GM23248 (cell line): ENCODE data around the gene C19orf25. TPM values are rescaled to one million over a fixed set of nuclear protein-coding genes. Genes with fewer than 3 reads are reported as not detected.

Experiments used
- DNase-seq: peaks from one replicate; pipeline ENCODE4 v3.0.0-alpha.2; 2015
- H2AFZ ChIP-seq: fragments of 200-600 bp; sonication (generic); 2 replicates; pipeline ENCODE4 v1.6.1; 2016; ENCODE audit warnings: antibody characterized with exemption
- H3F3A ChIP-seq: fragments of 200-600 bp; sonication (generic); 2 replicates; pipeline ENCODE4 v1.6.1; 2016; ENCODE audit warnings: mild to moderate bottlenecking, antibody characterized with exemption, mixed run types; ENCODE audit not compliant: insufficient read depth
- H3K27ac ChIP-seq: fragments of 200-600 bp; sonication (generic); 2 replicates; pipeline ENCODE4 v1.5.1; 2016; ENCODE audit warnings: mild to moderate bottlenecking
- H3K27me3 ChIP-seq: fragments of 200-600 bp; sonication (generic); replicated peaks from 2 replicates; pipeline ENCODE4 v1.6.1; 2016; ENCODE audit warnings: mild to moderate bottlenecking; ENCODE audit not compliant: insufficient read depth
- H3K36me3 ChIP-seq: fragments of 200-600 bp; sonication (generic); 2 replicates; pipeline ENCODE4 v1.6.1; 2016; ENCODE audit warnings: low read depth, mild to moderate bottlenecking
- H3K4me1 ChIP-seq: fragments of 200-600 bp; sonication (generic); 2 replicates; pipeline ENCODE4 v1.6.1; 2016; ENCODE audit warnings: mild to moderate bottlenecking; ENCODE audit not compliant: insufficient read depth
- H3K4me2 ChIP-seq: fragments of 200-600 bp; sonication (generic); one replicate; pipeline ENCODE4 v1.6.1; 2016; ENCODE audit warnings: mild to moderate bottlenecking; ENCODE audit not compliant: unreplicated experiment
- H3K4me3 ChIP-seq: fragments of 200-600 bp; sonication (generic); 2 replicates; pipeline ENCODE4 v1.5.1; 2016; ENCODE audit warnings: mild to moderate bottlenecking
- H3K79me2 ChIP-seq: fragments of 200-600 bp; sonication (generic); 2 replicates; pipeline ENCODE4 v1.6.1; 2016; ENCODE audit warnings: mild to moderate bottlenecking; ENCODE audit not compliant: insufficient read depth
- H3K9ac ChIP-seq: fragments of 200-600 bp; sonication (generic); 2 replicates; pipeline ENCODE4 v1.6.1; 2016; ENCODE audit warnings: mild to moderate bottlenecking
- H3K9me2 ChIP-seq: fragments of 200-600 bp; sonication (generic); 2 replicates; pipeline ENCODE4 v1.6.1; 2016; ENCODE audit warnings: mixed run types, mild to moderate bottlenecking, moderate library complexity; ENCODE audit not compliant: insufficient read depth
- H3K9me3 ChIP-seq: fragments of 200-600 bp; sonication (generic); one replicate; pipeline ENCODE4 v1.6.1; 2017; ENCODE audit warnings: low read depth
- H4K20me1 ChIP-seq: fragments of 200-600 bp; sonication (generic); 2 replicates; pipeline ENCODE4 v1.6.0; 2016; ENCODE audit not compliant: insufficient read depth
- EZH2 ChIP-seq: fragments of 200-600 bp; sonication (generic); IDR thresholded peaks from 2 replicates; pipeline ENCODE4 v1.6.1; 2018; ENCODE audit warnings: antibody characterized with exemption, mild to moderate bottlenecking; ENCODE audit not compliant: insufficient read depth, poor library complexity, severe bottlenecking
- EZH2phosphoT487 ChIP-seq: fragments of 200-600 bp; sonication (generic); IDR thresholded peaks from 2 replicates; pipeline ENCODE4 v1.6.1; 2018; ENCODE audit warnings: antibody characterized with exemption, moderate library complexity, mild to moderate bottlenecking, low read depth; ENCODE audit not compliant: insufficient read depth
- WGBS, 2 experiments: methylation state at CpG; one replicate each; pipeline ENCODE4 v1.1.6; 2015 to 2017; ENCODE audit warnings: low lambda C conversion rate in 2 of 2, low coverage in 1 of 2; ENCODE audit errors: missing lambda C conversion rate in 2 of 2; 5-methylcytosine and 5-hydroxymethylcytosine counted together
- in situ Hi-C: fragments of 300-500 bp; cut with MboI; formaldehyde crosslinking; loops from 2 replicates; pipeline ENCODE4 v1.15.0; 2020
- polyA plus RNA-seq: library from polyadenylated mRNA; unstranded; fragments of >200 nt; fragmentation: Nextera tagmentation; extraction: Ambion mirVana; gene quantifications from 2 replicates; pipeline ENCODE4 v1.2.1, GENCODE V29; 2016
- total RNA-seq: library from RNA; depleted of rRNA; stranded (reverse); fragments of >200 nt; shearing (Covaris generic); gene quantifications from 2 replicates; pipeline ENCODE4 v1.2.3, GENCODE V29; 2014; rRNA removed

C19orf25 gene
- total and polyA plus RNA-seq, 2 experiments from 2014 or later, result 34.7 to 35.9 TPM

GRCh38 chr19:1424192-1424955 lies 54.6 kb downstream of the C19orf25 start:
- no peak overlapping the region for H3K4me2 ChIP-seq
- no peaks in the 10 kb centered on the region for H3F3A ChIP-seq
- WGBS, 2 experiments, result 84 to 88% methylated on average over 27 to 42 of the region's 42 CpGs
- no peak overlapping the region for H3K4me3 ChIP-seq
- in situ Hi-C loops, result no loop called here
- H3K9me2 ChIP-seq, result no peaks in the 10 kb centered on the region
- H3K9me3 ChIP-seq, result no peaks in the 10 kb centered on the region
- no peak for DNase-seq
- no peak overlapping the region for H3K27ac ChIP-seq
- no peak overlapping the region for H3K9ac ChIP-seq
- no peaks in the 10 kb centered on the region for H4K20me1 ChIP-seq
- H3K4me1 ChIP-seq, result no peaks in the 10 kb centered on the region
- peaks cover 97% of the 10 kb centered on the region for H3K79me2 ChIP-seq
- no peaks in the 10 kb centered on the region for H3K27me3 ChIP-seq
- no peak overlapping the region for H2AFZ ChIP-seq
- H3K36me3 ChIP-seq, result peaks cover 20% of the 10 kb centered on the region; the same call in 1 of the 2 replicates
- TF ChIP-seq EZH2, result no peak
- TF ChIP-seq EZH2phosphoT487, result no peak

GRCh38 chr19:1423436-1424191 lies 55.4 kb downstream of the C19orf25 start:
- H3K4me1 ChIP-seq, result no peaks in the 10 kb centered on the region
- H3K79me2 ChIP-seq, result peaks cover 97% of the 10 kb centered on the region
- no peaks in the 10 kb centered on the region for H3K9me3 ChIP-seq
- no peak overlapping the region for H3K27ac ChIP-seq
- H3K9ac ChIP-seq, result no peak overlapping the region
- in situ Hi-C loops, result no loop called here
- WGBS, 2 experiments, result 95 to 96% methylated on average over 35 to 40 of the region's 40 CpGs
- H3K4me3 ChIP-seq, result no peak overlapping the region
- DNase-seq, result no peak
- H3K4me2 ChIP-seq, result no peak overlapping the region
- peaks cover 20% of the 10 kb centered on the region; the same call in 1 of the 2 replicates for H3K36me3 ChIP-seq
- no peaks in the 10 kb centered on the region for H3K9me2 ChIP-seq
- TF ChIP-seq EZH2, result no peak
- TF ChIP-seq EZH2phosphoT487, result no peak
- no peak overlapping the region for H2AFZ ChIP-seq
- H3F3A ChIP-seq, result no peaks in the 10 kb centered on the region
- no peaks in the 10 kb centered on the region for H4K20me1 ChIP-seq
- no peaks in the 10 kb centered on the region for H3K27me3 ChIP-seq

Other genes starting within 250 kb of the C19orf25 start
- gene CBARP, start 241.2 kb downstream of the C19orf25 start, total RNA-seq, result 2.7 and 4.5 TPM in 2 replicates
- gene CBARP, start 241.2 kb downstream of the C19orf25 start, polyA plus RNA-seq, result 0.29 and 0.41 TPM in 2 replicates
- 27.4 and 38.9 TPM in 2 replicates for gene ATP5F1D, start 237.5 kb downstream of the C19orf25 start, total RNA-seq
- 287 and 290 TPM in 2 replicates for gene ATP5F1D, start 237.5 kb downstream of the C19orf25 start, polyA plus RNA-seq
- gene MIDN, start 230.6 kb downstream of the C19orf25 start, total RNA-seq, result 9.4 and 18.5 TPM in 2 replicates
- gene MIDN, start 230.6 kb downstream of the C19orf25 start, polyA plus RNA-seq, result 3.1 and 4.0 TPM in 2 replicates
- 239 and 392 TPM in 2 replicates for gene CIRBP, start 209.9 kb downstream of the C19orf25 start, total RNA-seq
- gene CIRBP, start 209.9 kb downstream of the C19orf25 start, polyA plus RNA-seq, result 163 and 185 TPM in 2 replicates
- gene FAM174C, start 203.7 kb downstream of the C19orf25 start, total RNA-seq, result 61.5 and 84.5 TPM in 2 replicates
- 67.8 and 81.6 TPM in 2 replicates for gene FAM174C, start 203.7 kb downstream of the C19orf25 start, polyA plus RNA-seq
- not detected in 2 replicates for gene EFNA2, start 193.3 kb downstream of the C19orf25 start, total RNA-seq
- not detected in 2 replicates for gene EFNA2, start 193.3 kb downstream of the C19orf25 start, polyA plus RNA-seq
- 64.1 and 67.1 TPM in 2 replicates for gene NDUFS7, start 95.3 kb downstream of the C19orf25 start, total RNA-seq
- gene NDUFS7, start 95.3 kb downstream of the C19orf25 start, polyA plus RNA-seq, result 173 and 177 TPM in 2 replicates
- gene GAMT, start 77.7 kb downstream of the C19orf25 start, total RNA-seq, result 39.8 and 43.7 TPM in 2 replicates
- gene GAMT, start 77.7 kb downstream of the C19orf25 start, polyA plus RNA-seq, result 40.1 and 43.1 TPM in 2 replicates
- 56.6 and 59.4 TPM in 2 replicates for gene DAZAP1, start 71.6 kb downstream of the C19orf25 start, total RNA-seq
- gene DAZAP1, start 71.6 kb downstream of the C19orf25 start, polyA plus RNA-seq, result 11.0 and 12.8 TPM in 2 replicates
- 1,256 and 1,289 TPM in 2 replicates for gene RPS15, start 40.8 kb downstream of the C19orf25 start, total RNA-seq
- 921 and 947 TPM in 2 replicates for gene RPS15, start 40.8 kb downstream of the C19orf25 start, polyA plus RNA-seq
- 0.11 TPM in 1 of 2 replicates, not detected in the other for gene APC2, start 29.1 kb downstream of the C19orf25 start, total RNA-seq
- gene APC2, start 29.1 kb downstream of the C19orf25 start, polyA plus RNA-seq, result 0.10 and 0.11 TPM in 2 replicates
- gene PCSK4, start 11.1 kb upstream of the C19orf25 start, total RNA-seq, result 0.13 and 0.76 TPM in 2 replicates
- gene PCSK4, start 11.1 kb upstream of the C19orf25 start, polyA plus RNA-seq, result 0.28 and 0.43 TPM in 2 replicates
- gene REEP6, start 12.0 kb upstream of the C19orf25 start, total RNA-seq, result 2.9 and 3.0 TPM in 2 replicates
- 4.0 and 4.3 TPM in 2 replicates for gene REEP6, start 12.0 kb upstream of the C19orf25 start, polyA plus RNA-seq
- 21.1 and 31.7 TPM in 2 replicates for gene ADAMTSL5, start 33.8 kb upstream of the C19orf25 start, total RNA-seq
- 19.3 and 23.3 TPM in 2 replicates for gene ADAMTSL5, start 33.8 kb upstream of the C19orf25 start, polyA plus RNA-seq
- not detected in 2 replicates for gene PLK5, start 44.9 kb upstream of the C19orf25 start, total RNA-seq
- not detected in 2 replicates for gene PLK5, start 44.9 kb upstream of the C19orf25 start, polyA plus RNA-seq
- gene MEX3D, start 89.1 kb upstream of the C19orf25 start, total RNA-seq, result 50.3 and 50.6 TPM in 2 replicates
- gene MEX3D, start 89.1 kb upstream of the C19orf25 start, polyA plus RNA-seq, result 2.6 and 3.0 TPM in 2 replicates
- 134 and 153 TPM in 2 replicates for gene MBD3, start 113.7 kb upstream of the C19orf25 start, total RNA-seq
- gene MBD3, start 113.7 kb upstream of the C19orf25 start, polyA plus RNA-seq, result 24.5 and 26.4 TPM in 2 replicates
- 49.3 and 53.0 TPM in 2 replicates for gene UQCR11, start 126.2 kb upstream of the C19orf25 start, total RNA-seq
- 669 and 684 TPM in 2 replicates for gene UQCR11, start 126.2 kb upstream of the C19orf25 start, polyA plus RNA-seq
- 58.9 and 60.6 TPM in 2 replicates for gene TCF3, start 173.4 kb upstream of the C19orf25 start, total RNA-seq
- 16.2 and 18.3 TPM in 2 replicates for gene TCF3, start 173.4 kb upstream of the C19orf25 start, polyA plus RNA-seq